Measurements from ENCODE around the gene TMEM150A.

TMEM150A gene

GRCh38 chr2:85549095-85549494 lies 53.4 kb downstream of the TMEM150A start:
- TF ChIP-seq CTCF (IDR thresholded peaks at IDR 0.05; ENCODE audit: control extremely low read depth, extremely low read depth, low read depth, missing control alignments), result no peak
- ChIA-PET POLR2A (interaction anchor here (0.9 to 12.1 kb wide), 3 partner anchors 6 to 195 kb away, joined by 4 to 198 read pairs (median 10); partner anchors contain the start of genes ELMOD3, GGCX, MAT2A and RETSAT), CTCF (interaction anchor here (1.3 to 14.1 kb wide), 5 partner anchors 9 to 158 kb away, joined by 3 to 180 read pairs (median 85); partner anchors contain the start of genes GGCX, MAT2A and SH2D6)
- no peak for DNase-seq (ENCODE audit: extremely low spot score)

GRCh38 chr2:85548608-85548900 lies 53.9 kb downstream of the TMEM150A start:
- no peak for DNase-seq (ENCODE audit: extremely low spot score)
- TF ChIP-seq CTCF (IDR thresholded peaks at IDR 0.05; ENCODE audit: control extremely low read depth, extremely low read depth, low read depth, missing control alignments), result no peak
- POLR2A ChIA-PET, result interaction anchor here (0.9 to 12.1 kb wide), 3 partner anchors 6 to 194 kb away, joined by 4 to 198 read pairs (median 10); partner anchors contain the start of genes ELMOD3, GGCX, MAT2A and RETSAT
- CTCF ChIA-PET, result interaction anchor here (1.3 to 14.1 kb wide), 5 partner anchors 8 to 157 kb away, joined by 3 to 180 read pairs (median 85); partner anchors contain the start of genes GGCX, MAT2A and SH2D6
